GM12873 (cell line): ENCODE measurements around the gene MPDU1.

Source experiments
- CTCF ChIP-seq: IDR thresholded peaks from 2 replicates; pipeline ENCODE4 v1.5.1; 2012; ENCODE audit warnings: low read depth, mild to moderate bottlenecking, moderate library complexity, low read length, control low read depth; ENCODE audit not compliant: insufficient read depth; ENCODE audit errors: missing control alignments

Gene MPDU1

GRCh38 chr17:7561589-7562207, 22.0 kb upstream of the MPDU1 start, which contains the start of gene SENP3:
TSS of gene SENP3 (plus strand) at chr17:7561919. CDS start at chr17:7563077, 1,158 bp downstream.
- no peak for TF ChIP-seq CTCF

- no peak for TF ChIP-seq CTCF
These were observed 21.4 kb upstream of the MPDU1 start for GRCh38 chr17:7562208-7562605.

GRCh38 chr17:7563115-7563869, 20.4 kb upstream of the MPDU1 start:
- TF ChIP-seq CTCF = no peak

GRCh38 chr17:7569571-7569970, 14.1 kb upstream of the MPDU1 start:
- no peak for TF ChIP-seq CTCF

GRCh38 chr17:7570351-7570750, 13.3 kb upstream of the MPDU1 start:
- no peak for TF ChIP-seq CTCF

GRCh38 chr17:7572338-7572587, 11.4 kb upstream of the MPDU1 start:
- TF ChIP-seq CTCF = no peak

GRCh38 chr17:7572588-7573323, 10.9 kb upstream of the MPDU1 start:
- no peak for TF ChIP-seq CTCF
